Aorta (tissue), 5 donors: ENCODE results near the gene TCAP. TPM values are rescaled to one million over a fixed set of nuclear protein-coding genes. Genes with fewer than 3 reads are reported as not detected.

Source experiments
- ATAC-seq: fragments of 200-7000 bp; cut with Tn5 transposase; one replicate; pipeline ENCODE4 v1.9.1; 2022; ENCODE audit warnings: moderate library complexity; ENCODE audit not compliant: low FRiP score
- DNase-seq, 2 donors: peaks; one replicate each; pipeline ENCODE4 v3.0.0-alpha.2; 2020
- H3K27ac ChIP-seq, 2 donors: one replicate each; pipeline ENCODE4 v1.5.1; 2013; ENCODE audit warnings: low read length in 2 of 2, mild to moderate bottlenecking in 2 of 2, moderate library complexity in 2 of 2, control low read depth in 1 of 2, inconsistent platforms in 1 of 2, low read depth in 1 of 2
- H3K27me3 ChIP-seq, 2 donors: one replicate each; pipeline ENCODE4 v1.6.1; 2013; ENCODE audit warnings: control low read depth in 1 of 2, low read length in 1 of 2, mild to moderate bottlenecking in 1 of 2, moderate library complexity in 1 of 2; ENCODE audit not compliant: insufficient read depth in 2 of 2, control insufficient read depth in 1 of 2
- H3K36me3 ChIP-seq, 2 donors: one replicate each; pipeline ENCODE4 v1.6.1; 2013; ENCODE audit warnings: control low read depth in 1 of 2, low read length in 1 of 2, mild to moderate bottlenecking in 1 of 2; ENCODE audit not compliant: insufficient read depth in 2 of 2, control insufficient read depth in 1 of 2
- H3K4me1 ChIP-seq, 2 donors: one replicate each; pipeline ENCODE4 v1.6.1; 2013; ENCODE audit warnings: low read length in 2 of 2, control low read depth in 1 of 2, mild to moderate bottlenecking in 1 of 2, moderate library complexity in 1 of 2; ENCODE audit not compliant: insufficient read depth in 2 of 2, control insufficient read depth in 1 of 2
- H3K4me3 ChIP-seq, 2 donors: one replicate each; pipeline ENCODE4 v1.5.1; 2013; ENCODE audit warnings: low read length in 2 of 2, control low read depth in 1 of 2, mild to moderate bottlenecking in 1 of 2
- H3K9me3 ChIP-seq: one replicate; pipeline ENCODE4 v1.6.1; 2013; ENCODE audit warnings: mild to moderate bottlenecking, low read length; ENCODE audit not compliant: control insufficient read depth
- WGBS, 2 donors: extraction: QIAGEN DNeasy Blood & Tissue Kit; methylation state at CpG; one replicate each; pipeline ENCODE4 v1.1.7; 2013; 5-methylcytosine and 5-hydroxymethylcytosine counted together
- intact Hi-C, 2 donors: fragments of 100-400 bp; cut with DNase I; formaldehyde crosslinking; loops; one replicate each; pipeline versions ENCODE4 v1.14.2 to v1.15.0; 2022
- long read RNA-seq, 2 donors: library from polyadenylated mRNA; unstranded; transcript quantifications; one replicate each; pipeline ENCODE4 v2.0.0, GENCODE V29; 2020 to 2021
- polyA plus RNA-seq, 2 donors: library from polyadenylated mRNA; stranded (reverse); fragments of 200-250 nt; gene quantifications; one replicate each; pipeline ENCODE4 v1.2.3, GENCODE V29; 2013
- total RNA-seq, 2 donors: library from RNA; stranded (reverse); fragmentation: NEBNext Ultra II Directional; extraction: Animal tissue kit (Norgen Biotek cat#: 25700); gene quantifications; one replicate each; pipeline ENCODE4 v1.2.1, GENCODE V29; 2021
- donor health status: healthy with polysubstance abuse.
- donor health status: Bipolar disorder and iron deficiency.
- donor health status: DM: no; HTN: no; CAD: no.
- donor health status: DM: no; HTN: no; CAD: no.
- donor health status: DM: yes; HTN: yes; CAD: no.

TCAP gene
- total RNA-seq (1 to 10 TPM; 1.9 to 3.1 TPM), polyA plus RNA-seq (1 to 10 TPM; 4.0 to 9.3 TPM)
- long read RNA-seq, donor 1, partial matches to known transcripts = 0 of 5 reads
- long read RNA-seq, donor 1, other reads (novel, unspliced or antisense) = 2 of 5 reads
- long read RNA-seq, donor 2, partial matches to known transcripts = 0 of 4 reads
- long read RNA-seq, donor 2, other reads (novel, unspliced or antisense) = 3 of 4 reads

GRCh38 chr17:39664581-39665561 lies at the start of gene TCAP:
TSS of gene TCAP (plus strand) at chr17:39665349. CDS start at chr17:39665360, 11 bp downstream.
- Histone ChIP-seq H3K9me3 (no peaks in the 10 kb centered on the region), H3K27me3 (no peaks in the 10 kb centered on the region), H3K27ac (peak within 1 kb of the TSS; percentile 1 to 29), H3K4me3 (no peak within 1 kb of the TSS), H3K4me1 (no peaks in the 10 kb centered on the region), H3K36me3 (peaks cover 0 to 3% of the 10 kb centered on the region in 2 donors)
- 33 to 34% methylated on average over 15 of the region's 15 CpGs for WGBS, 2 donors
- ATAC-seq = no peak
- no peak for DNase-seq
- intact Hi-C loops = loop anchor here (5.0 kb wide), 2 partner anchors 37 to 62 kb away; partner anchors contain the start of gene ERBB2 (in 2 of the 2)

GRCh38 chr17:39615434-39615833 lies 49.7 kb upstream of the TCAP start:
- Histone ChIP-seq H3K4me1 (no peaks in the 10 kb centered on the region), H3K36me3 (no peaks in the 10 kb centered on the region), H3K9me3 (no peaks in the 10 kb centered on the region), H3K27me3 (no peaks in the 10 kb centered on the region), H3K27ac (no peak overlapping the region), H3K4me3 (no peak overlapping the region)
- WGBS, 2 donors = 64 to 67% methylated on average over 6 of the region's 6 CpGs
- DNase-seq (no peak), ATAC-seq (no peak)
- intact Hi-C loops = no loop called here

- DNase-seq = no peak
- no peak overlapping the region for H3K4me3 ChIP-seq
- no peak overlapping the region for H3K27ac ChIP-seq
- no peaks in the 10 kb centered on the region for H3K36me3 ChIP-seq
- no peak for ATAC-seq
- no peaks in the 10 kb centered on the region for H3K27me3 ChIP-seq
- no peaks in the 10 kb centered on the region for H3K9me3 ChIP-seq
- WGBS, 2 donors = 91 to 97% methylated on average over 3 of the region's 3 CpGs
- intact Hi-C loops = no loop called here
- no peaks in the 10 kb centered on the region for H3K4me1 ChIP-seq
Measured at GRCh38 chr17:39617100-39617445, 48.1 kb upstream of the TCAP start.

- Histone ChIP-seq H3K27me3 (no peaks in the 10 kb centered on the region), H3K27ac (no peak overlapping the region), H3K4me1 (no peaks in the 10 kb centered on the region), H3K36me3 (no peaks in the 10 kb centered on the region), H3K4me3 (peak overlapping the region; percentile 68 to 85), H3K9me3 (no peaks in the 10 kb centered on the region)
- intact Hi-C loops = loop anchor here in 1 of 2 donors (1.0 kb wide), 1 partner anchor 137 kb away; no protein-coding TSS in a partner anchor
- WGBS, 2 donors = 2% methylated on average over 48 to 79 of the region's 79 CpGs
- DNase-seq = peak; percentile 85 to 87
- no peak for ATAC-seq
Measured at GRCh38 chr17:39617446-39618245, 47.5 kb upstream of the TCAP start.

GRCh38 chr17:39618246-39618913 lies 46.8 kb upstream of the TCAP start:
- 3% methylated on average over 25 to 33 of the region's 33 CpGs for WGBS, 2 donors
- H3K27ac ChIP-seq = no peak overlapping the region
- intact Hi-C loops = loop anchor here in 1 of 2 donors (1.0 kb wide), 1 partner anchor 136 kb away; no protein-coding TSS in a partner anchor
- ATAC-seq (no peak), DNase-seq (no peak)
- H3K4me1 ChIP-seq = no peaks in the 10 kb centered on the region
- H3K36me3 ChIP-seq = no peaks in the 10 kb centered on the region
- no peaks in the 10 kb centered on the region for H3K9me3 ChIP-seq
- no peaks in the 10 kb centered on the region for H3K27me3 ChIP-seq
- H3K4me3 ChIP-seq = peak overlapping the region; percentile 68 to 85

- Histone ChIP-seq H3K27me3 (no peaks in the 10 kb centered on the region), H3K27ac (no peak overlapping the region), H3K36me3 (no peaks in the 10 kb centered on the region), H3K4me1 (no peaks in the 10 kb centered on the region), H3K9me3 (no peaks in the 10 kb centered on the region), H3K4me3 (no peak overlapping the region)
- WGBS, 2 donors = 55 to 60% methylated on average over 13 of the region's 13 CpGs
- no peak for DNase-seq
- ATAC-seq = no peak
- intact Hi-C loops = loop anchor here in 1 of 2 donors (1.0 kb wide), 1 partner anchor 135 kb away; no protein-coding TSS in a partner anchor
Measured at GRCh38 chr17:39618956-39619785, 46.0 kb upstream of the TCAP start.

GRCh38 chr17:39619786-39620101 lies 45.4 kb upstream of the TCAP start:
- Histone ChIP-seq H3K27ac (no peak overlapping the region), H3K4me3 (no peak overlapping the region), H3K27me3 (no peaks in the 10 kb centered on the region), H3K4me1 (no peaks in the 10 kb centered on the region), H3K9me3 (no peaks in the 10 kb centered on the region), H3K36me3 (no peaks in the 10 kb centered on the region)
- WGBS, 2 donors = 69 to 78% methylated on average over 1 of the region's 1 CpG
- intact Hi-C loops = loop anchor here (5.0 kb wide), 2 partner anchors 53 to 113 kb away; partner anchors contain the start of gene MIEN1 (in 2 of the 2)
- ATAC-seq = no peak
- no peak for DNase-seq
